T1000 (cell line): Measurements from ENCODE around the gene APH1B.

Experiments
- DNase-seq: peaks from one replicate; lab custom pipeline; 2025; ENCODE audit warnings: mixed read lengths; lab: John Stamatoyannopoulos, UW

Gene APH1B

DNA sequence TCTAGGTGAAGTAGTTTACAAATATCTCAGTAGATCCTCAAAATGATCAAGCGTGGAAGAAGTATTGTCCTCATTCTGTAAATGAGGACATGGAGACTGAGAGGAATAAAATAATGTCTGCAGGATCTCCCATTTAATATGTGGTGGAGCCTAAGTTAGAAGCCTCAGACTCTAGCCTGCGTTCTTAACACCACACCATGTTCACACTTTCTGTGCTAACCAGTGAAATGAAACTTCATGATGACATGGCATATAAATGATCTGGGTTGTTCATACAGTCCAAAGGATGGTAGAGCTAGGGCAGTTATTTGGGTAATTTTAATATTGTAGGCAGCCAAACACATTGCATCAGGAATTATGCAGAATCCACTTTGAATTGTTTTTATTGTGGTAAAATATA, 25.1 kb upstream of the APH1B start:
- no peak for DNase-seq

DNA sequence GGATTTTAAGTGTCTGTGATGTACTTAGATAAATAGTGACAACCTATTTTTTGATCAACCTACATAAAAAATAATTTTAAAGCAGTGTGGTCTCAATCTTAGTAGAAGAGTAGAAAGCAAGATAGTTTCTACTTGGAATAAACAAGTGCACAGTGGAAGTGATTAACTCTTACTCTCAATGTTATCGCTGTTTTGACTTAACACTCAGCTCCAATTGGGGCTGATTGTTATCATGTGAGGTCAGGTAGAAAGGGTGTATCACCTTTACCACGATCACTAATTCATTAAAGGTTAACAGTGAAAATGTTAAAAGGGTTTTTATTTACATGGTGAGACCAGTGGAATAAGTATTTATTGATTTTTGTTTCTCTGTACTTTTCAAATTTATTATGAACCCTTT, 22.4 kb upstream of the APH1B start:
- DNase-seq: no peak

DNA sequence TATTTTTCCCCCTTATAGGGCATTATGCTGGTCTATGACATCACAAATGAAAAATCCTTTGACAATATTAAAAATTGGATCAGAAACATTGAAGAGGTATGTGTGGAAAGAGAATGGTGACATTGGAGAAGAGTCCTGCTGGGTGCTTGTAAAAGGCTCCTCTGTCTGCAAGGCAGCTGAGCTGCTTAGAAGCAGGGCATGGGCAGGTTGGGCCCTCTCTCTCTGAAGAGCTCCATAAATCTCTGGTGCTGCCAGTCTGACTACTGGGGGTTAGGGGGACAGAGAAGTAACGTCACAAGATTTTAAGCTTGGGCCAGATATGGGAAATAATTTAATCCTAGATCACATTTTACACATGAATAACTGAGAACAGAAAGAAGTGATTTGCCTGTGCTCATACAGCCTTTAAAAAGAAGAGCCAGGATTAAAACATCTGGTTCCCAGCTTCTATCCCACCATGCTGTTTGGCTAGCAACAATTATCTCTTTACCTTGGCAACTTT, 21.9 kb upstream of the APH1B start:
- DNase-seq: no peak

DNA sequence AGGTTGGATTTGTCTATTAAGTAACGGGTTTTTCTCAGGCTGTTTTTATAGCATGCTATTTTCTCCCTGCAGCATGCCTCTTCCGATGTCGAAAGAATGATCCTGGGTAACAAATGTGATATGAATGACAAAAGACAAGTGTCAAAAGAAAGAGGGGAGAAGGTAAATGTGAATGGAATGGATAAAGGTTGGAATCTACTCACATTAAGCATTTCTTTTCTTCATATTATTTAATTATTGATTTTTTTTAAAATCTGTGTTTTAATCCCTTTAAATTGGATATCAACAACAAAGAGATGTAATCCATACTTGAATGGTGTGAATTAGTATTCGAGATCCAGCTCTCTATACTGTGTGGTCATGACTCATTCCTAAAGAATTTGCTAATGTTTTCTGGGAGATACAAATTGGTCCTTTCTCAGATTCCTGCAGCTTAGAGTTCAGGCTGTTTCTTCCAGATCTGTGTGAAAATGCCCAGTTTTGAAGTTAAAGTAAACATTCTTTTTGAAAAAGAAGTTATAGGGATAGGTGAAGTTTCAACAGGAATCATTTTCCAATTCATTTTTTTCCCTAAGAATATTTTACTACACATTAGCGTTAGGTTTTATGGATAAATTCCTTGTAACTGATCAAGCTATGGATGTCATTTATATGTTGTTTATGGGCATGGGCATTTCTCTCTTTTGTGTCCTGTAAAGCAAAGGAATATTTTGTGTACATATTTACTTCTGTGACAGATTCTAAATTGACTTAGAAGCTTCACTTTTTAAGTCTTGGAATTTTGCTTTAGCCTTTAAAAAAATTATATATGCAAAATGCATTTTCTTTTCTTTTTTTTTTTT, 20.8 kb upstream of the APH1B start:
- no peak for DNase-seq

DNA sequence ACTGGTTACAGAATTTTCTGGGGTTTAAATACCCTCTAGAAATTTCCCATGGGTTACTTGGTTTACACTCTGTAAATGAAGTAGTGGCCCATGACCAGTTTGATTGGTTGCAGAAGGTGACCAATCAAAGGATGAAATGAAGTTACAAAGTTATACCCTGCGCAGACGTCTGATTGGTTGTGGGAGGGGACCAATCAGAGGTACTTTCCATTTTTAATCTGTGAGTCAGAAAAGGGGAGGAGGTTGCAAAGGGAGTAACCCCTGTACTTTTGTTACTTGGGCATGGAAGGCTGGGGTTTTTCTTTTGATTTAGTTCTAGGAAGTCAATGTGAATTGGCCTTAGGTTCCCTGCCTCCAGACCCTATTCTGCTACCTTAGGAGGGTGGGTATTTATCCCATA, 18.7 kb upstream of the APH1B start:
- DNase-seq: no peak

DNA sequence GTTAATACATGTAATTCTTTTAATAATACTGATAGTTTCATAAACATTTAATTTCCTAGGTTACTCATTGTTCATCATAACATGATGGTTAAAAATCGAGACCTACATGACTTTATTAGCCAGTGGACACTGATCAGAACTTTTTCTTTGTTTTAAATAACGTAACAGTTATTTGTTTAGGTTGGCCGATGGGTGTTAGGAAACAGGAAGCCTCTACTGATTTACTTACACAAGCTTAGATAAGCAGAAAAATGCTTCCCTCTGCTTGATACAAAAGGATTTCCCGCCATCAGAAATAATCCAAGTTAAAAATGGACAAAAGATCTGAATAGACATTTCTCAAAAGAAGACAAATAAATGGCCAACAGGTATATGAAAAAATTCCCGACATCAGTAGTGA, 16.6 kb upstream of the APH1B start:
- no peak for DNase-seq

DNA sequence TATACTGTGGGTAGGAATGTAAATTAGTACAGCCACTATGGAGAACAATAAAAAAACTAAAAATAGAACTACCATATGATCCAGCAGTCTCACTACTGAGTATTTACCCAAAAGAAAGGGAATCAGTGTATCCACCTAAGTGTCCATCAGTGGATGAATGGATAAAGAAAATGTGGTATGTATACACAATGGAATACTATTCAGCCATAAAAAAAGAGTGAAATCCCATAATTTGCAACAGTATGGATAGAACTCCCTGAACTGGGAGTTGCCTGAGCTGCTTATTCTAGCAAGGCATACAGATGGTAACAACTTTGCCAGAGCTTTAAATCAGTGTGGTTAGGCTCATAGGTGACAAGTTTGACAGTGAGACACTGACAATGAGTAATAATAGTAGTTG, 16.1 kb upstream of the APH1B start:
- DNase-seq: no peak

DNA sequence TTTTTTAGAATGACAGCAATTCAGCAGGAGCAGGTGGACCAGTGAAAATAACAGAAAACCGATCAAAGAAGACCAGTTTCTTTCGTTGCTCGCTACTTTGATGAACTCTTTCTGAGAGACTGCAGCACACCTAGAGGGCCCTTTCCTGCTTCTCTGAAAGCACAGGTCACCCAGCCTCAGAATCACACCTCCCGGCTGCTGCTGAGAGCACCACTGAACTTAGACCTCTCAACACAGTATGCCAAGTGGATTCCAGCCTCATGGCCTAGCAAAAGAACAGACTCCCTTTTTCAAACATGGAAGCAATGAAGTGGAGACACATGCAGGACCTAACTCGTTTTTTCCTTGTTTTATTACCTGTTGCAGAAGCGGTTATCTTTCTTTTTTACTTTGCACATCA, 13.9 kb upstream of the APH1B start:
- no peak for DNase-seq

DNA sequence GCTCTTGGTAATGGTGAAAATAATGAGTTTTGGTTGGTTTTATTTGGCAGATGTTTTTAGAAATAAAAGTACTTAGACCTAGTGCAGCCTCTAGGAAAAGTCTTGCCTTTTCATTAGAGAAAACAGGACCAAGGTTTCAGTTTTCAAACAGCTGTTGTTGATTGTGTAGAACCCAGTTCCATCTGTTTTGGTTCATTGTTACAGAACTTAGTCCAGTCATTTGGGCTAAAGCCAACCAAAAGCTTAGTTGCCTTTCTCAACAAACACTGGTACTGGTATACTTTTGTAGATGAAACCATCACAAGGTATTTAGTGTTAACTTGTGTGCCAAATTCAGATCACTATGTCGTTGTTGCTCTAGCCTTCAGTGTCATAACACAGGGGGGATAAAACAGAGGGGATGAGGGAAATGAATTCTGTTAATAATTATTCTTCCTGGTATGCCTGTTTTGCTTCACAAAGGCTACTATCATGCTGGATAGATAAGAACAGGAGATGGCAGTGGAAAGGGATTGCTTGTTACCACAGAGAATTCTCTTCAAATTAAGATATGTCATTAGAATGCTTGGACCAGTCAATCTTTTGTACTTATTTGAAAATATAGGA, 12.6 kb upstream of the APH1B start:
- no peak for DNase-seq

DNA sequence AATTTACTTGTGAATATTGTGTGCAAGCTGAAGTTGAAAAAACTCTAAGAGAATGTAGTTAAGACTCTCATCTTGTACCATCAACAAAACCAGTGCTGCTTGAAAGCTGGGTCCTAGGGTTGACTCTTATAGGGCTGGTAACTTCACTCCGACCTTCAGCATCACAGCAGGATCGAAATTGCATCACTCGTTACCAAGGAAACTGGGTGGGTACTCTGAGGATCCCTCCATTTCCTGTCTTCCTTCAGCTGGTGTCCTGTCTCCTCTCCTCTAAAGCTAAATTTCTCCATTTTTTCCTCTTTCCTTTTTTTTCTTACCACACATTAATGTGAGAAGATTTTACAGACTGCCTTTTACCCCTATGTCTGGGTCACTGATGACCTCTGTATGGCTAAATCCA, 3.0 kb upstream of the APH1B start:
- DNase-seq: no peak

DNA sequence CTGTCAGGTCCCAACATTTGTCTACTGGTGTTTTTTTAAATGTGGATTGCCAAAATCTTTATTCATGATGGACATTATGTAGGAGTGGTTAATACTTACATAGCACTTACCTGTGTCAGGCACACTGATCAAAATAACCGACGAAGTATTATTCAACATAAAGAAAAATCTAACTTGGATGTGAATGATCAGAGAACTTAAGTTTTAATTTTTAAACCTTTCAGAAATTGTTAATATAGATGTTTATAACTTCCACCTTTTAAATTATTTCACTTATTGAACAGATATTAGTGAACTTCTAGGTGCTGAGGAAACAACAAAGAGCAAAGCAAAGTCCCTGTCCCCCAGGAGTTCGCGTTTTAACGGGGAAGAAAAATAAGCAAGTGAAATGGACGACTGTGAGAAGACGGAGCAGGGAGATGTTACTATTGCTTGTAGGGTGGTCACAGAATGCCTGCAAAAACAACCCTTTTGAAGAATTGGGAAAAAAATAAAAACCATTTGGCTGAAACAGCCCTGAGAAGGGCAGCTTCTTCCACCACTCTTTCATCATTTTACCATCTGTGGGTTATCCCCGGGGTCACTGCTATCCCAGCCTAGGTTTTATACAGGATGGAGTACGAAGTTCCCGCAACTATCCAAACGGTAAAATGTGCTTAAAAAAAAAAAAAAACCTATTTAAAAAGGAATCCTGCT, 915 bp upstream of the APH1B start:
- DNase-seq: no peak

DNA sequence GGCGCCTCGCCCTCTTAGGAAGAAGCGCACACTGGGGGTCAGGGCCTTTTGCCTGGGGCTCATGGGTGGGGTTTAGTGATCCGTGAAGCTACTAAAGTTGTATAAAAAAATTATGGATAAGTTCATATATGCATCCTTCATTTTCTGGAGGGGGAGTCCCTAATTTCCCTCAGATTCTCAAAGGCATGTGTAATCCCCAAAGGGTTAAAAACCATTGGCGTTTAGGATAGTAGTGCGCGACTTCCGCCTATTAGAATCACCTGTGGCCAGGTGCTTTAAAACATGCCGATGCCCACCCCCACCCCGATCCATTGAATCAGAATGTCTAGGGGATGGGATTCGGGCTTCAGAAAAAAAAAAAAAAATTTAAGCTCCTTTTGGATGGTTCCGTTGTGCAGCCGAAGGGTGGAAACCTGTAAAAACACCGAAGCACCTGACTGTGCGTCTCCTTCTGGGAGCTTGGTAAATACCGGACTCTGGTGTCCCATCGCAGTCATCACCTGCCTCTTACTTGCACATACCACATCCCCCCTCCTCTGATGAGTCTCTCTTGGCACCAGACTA, 570 bp downstream of the APH1B start:
- DNase-seq: no peak

DNA sequence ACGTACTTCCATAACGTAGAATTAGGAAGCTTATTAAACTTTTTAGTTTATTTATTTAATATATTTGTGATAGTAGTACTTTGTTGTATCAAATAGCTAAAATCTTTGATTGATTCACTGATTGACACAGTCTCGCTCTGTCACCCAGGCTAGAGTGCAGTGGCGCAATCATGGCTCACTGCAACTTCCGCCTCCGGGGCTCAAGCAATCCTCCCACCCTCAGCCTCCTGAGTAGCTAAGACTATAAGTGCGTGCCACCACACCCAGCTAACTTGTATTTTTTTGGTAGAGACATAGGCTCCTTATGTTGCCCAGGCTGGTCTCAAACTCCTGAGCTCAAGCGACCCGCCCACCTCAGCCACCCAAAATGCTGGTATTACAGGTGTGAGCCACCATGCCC, 5.7 kb downstream of the APH1B start:
- DNase-seq: no peak

DNA sequence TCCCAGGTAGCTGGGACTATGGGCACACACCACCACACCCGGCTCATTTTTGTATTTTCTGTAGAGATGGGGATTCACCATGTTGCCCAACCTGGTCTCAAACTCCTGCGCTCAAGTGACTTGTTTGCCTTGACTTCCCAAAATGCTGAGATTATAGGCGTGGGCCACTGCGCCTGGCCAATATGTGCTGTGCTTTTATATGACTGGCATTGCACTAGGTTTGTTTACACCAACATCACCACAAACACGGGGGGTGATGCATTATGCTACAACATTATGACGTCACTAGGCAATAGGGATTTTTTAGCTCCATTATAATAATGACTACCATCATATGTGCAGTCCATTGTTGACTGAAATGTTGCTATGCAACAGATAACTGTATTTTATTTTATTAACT, 6.9 kb downstream of the APH1B start:
- DNase-seq: no peak

DNA sequence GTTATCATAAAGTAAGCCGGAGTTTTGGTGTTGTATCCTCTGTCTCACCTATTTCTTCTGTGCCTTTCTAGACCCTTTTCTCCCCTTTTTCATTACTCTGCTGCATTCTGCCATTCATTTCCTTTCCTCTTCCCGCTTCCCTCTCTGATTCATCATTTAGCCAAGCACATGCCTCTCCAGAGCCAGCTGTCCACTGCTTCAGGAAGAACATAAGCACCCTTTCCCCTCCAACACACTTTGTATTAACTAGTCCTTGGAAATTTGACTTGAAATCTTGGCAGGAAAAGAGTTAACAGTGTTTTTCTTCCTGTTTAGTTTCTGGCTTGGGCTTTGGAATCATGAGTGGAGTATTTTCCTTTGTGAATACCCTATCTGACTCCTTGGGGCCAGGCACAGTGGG, 9.7 kb downstream of the APH1B start:
- no peak for DNase-seq

DNA sequence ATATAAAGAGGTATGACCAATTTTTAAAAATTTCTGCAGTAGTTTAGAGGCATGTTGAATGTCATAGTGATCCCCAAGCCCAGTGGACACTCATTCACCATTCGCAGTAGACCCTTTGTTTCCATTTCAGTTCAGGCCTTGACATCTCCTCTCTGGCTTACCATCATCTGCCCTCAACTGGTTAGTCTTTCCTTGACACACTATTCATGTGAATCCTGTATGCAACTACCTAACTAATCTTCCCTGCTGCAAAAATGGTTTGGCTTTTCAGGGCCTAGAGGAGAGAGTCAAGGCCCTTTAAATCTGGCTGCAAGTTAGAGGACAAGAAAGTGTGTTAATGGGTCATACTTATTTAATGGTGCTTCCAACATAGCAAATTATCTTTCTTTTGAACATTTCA, 10.9 kb downstream of the APH1B start:
- DNase-seq: no peak

DNA sequence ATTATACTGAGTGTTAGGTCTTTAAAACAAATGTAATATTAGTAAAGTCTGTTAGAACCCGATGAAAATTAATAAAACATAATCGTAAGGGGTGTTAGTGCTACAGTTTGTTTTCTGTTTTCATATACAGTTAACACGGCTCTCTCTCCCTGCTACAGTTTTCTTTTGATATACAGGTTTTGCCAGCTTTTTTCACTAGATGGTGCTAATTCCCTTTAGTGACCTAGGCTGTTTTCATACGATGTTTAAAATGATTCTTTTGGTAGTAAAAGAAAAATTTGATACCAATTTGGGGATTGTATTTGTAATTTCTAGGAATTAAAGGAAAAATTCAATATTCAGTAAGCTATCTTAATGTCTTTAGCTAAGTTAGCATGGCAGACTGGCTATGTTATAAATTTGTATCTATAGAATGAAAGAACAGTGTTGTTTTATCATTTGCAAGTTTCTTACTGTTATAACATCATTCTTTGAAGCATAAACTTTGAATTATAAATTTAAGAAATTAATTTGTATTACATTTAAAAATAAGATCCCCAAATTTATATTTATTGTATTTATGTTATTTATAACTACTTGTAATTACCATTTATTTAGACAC, 11.5 kb downstream of the APH1B start:
- no peak for DNase-seq

DNA sequence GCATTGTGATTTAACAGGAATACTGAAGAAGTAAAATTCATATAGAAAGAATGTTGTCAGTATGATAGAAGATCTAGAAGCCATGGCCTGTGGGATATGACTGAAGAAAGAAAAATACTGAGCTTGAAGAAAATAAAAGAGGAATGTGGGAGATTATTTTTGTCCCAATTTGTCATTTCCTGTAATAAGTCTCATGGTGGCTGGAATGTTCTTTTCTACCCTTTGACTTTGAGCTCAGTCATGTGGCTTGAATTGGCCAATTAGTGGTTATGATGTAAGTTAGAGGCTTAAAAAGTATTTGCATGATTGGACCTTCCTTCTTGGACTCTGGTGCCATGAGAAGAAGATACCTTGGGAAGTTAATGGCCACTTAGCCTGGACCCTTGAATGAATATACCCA, 14.1 kb downstream of the APH1B start:
- no peak for DNase-seq

DNA sequence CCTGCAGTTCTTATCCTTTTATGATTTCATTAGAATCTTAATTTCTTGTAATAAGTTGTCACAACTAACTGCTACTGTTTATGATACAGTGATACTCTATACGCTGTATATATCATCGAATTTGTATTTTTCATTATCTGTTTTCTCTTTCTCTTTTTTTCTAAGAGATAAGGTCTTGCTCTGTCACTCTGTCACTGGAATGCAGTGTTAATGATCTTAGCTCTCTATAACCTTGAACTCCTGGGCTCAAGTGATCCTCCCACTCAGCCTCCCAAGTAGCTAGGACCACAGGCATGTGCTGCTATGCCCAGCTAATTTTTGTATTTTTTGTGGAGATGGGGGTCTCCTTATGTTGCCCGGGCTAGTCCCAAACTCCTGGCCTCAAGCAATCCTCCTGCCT, 14.8 kb downstream of the APH1B start:
- no peak for DNase-seq

DNA sequence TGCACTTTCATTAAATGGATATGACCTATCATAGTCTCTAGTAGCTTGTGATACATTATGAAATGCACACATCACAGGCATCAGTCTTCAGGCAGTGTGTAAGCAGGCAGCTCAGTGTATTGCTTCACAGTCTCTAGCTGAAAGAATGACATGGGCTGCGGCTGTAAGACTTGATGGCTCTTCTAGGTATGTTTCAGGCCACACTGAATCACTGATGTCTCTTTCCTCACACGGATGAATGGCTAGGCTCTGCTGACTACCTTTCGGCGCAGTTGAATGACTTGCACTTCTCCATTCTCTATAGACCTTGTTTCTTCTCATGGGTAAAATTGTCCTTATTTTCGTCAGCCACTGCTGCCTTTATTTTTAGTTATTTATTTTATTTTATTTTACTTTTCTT, 15.4 kb downstream of the APH1B start:
- no peak for DNase-seq

DNA sequence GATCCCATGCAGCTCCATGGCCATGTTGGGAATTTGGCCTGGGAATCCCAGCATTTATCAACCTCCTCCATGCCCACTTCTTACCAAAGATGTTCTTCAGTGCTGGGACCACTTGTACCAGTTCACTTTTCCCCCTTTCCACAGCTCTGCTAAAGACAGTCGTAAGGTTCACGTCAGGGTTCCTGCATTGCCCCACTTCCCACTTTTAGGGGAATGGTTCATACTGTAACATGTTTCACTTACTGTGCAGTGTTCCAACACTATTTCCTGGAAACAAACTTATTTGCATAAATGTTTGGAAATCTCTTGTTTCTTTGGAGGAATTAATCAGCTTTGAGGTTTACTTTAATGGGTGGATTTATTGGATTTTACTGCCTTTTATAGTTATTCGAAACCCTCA, 17.0 kb downstream of the APH1B start:
- DNase-seq: no peak

DNA sequence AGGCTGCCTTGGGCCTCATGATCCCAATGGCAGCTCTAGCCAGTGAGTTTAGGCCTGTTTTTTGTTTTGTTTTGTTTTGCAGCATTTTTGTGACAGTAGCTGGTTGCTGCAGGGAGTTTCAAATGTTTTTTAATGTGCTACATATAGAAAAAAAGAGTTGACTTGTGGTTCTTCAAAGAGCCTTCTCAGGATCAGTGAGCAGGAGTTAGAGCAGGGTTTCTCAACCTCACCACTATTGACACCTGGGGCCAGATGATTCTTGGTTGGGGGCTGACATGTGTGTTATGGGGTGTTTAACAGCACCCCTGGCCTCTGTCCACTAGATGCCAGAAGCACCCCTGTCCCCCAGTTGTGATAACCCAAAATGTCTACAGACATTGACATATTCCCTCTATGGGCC, 17.9 kb downstream of the APH1B start:
- no peak for DNase-seq
